PC-3 (cell line): ENCODE measurements around the gene ELMOD1. TPM values are rescaled to one million over a fixed set of nuclear protein-coding genes. Genes with fewer than 3 reads are reported as not detected.

Source experiments
- ATAC-seq: fragments of 200-7000 bp; cut with Tn5 transposase; 2 replicates; pipeline ENCODE4 v1.9.1; 2020; ENCODE audit warnings: mild to moderate bottlenecking, moderate library complexity
- BruUV-seq: library from RNA; stranded (reverse); fragments of 400-500 nt; replicated peaks from 2 replicates; lab custom pipeline; 2021; lab: Mats Ljungman, UMichigan
- CTCF ChIA-PET: fragments of 300-600 bp; sonication (Branson Sonifier 250); formaldehyde crosslinking; loops from one replicate; lab custom pipeline; 2022; ENCODE audit warnings: antibody characterized with exemption; lab: Charles Lee
- POLR2A ChIA-PET: fragments of 300-600 bp; sonication (Branson Sonifier 250); formaldehyde crosslinking; loops from one replicate; lab custom pipeline; 2022; ENCODE audit warnings: antibody characterized with exemption; ENCODE audit not compliant: unreplicated experiment; lab: Charles Lee
- DNase-seq: peaks from one replicate; pipeline ENCODE4 v3.0.0-alpha.2; 2015
- H2AFZ ChIP-seq: fragments of 300-600 bp; sonication (generic); 2 replicates; pipeline ENCODE4 v1.6.0; 2016; ENCODE audit warnings: antibody characterized with exemption, low read length
- H3F3A ChIP-seq: fragments of 300-600 bp; sonication (generic); one replicate; pipeline ENCODE4 v1.6.0; 2017; ENCODE audit warnings: antibody characterized with exemption, low read length, control low read depth, mild to moderate bottlenecking; ENCODE audit not compliant: unreplicated experiment
- H3K27ac ChIP-seq: fragments of 300-600 bp; sonication (generic); 2 replicates; pipeline ENCODE4 v1.5.1; 2016; ENCODE audit warnings: mild to moderate bottlenecking, low read length
- H3K27me3 ChIP-seq: fragments of 300-600 bp; sonication (generic); 2 replicates; pipeline ENCODE4 v1.6.1; 2016; ENCODE audit warnings: low read length, mixed read lengths
- H3K36me3 ChIP-seq: fragments of 300-600 bp; sonication (generic); 2 replicates; pipeline ENCODE4 v1.6.1; 2016; ENCODE audit warnings: low read depth, mixed run types, low read length, mixed read lengths
- H3K4me1 ChIP-seq: fragments of 300-600 bp; sonication (generic); 2 replicates; pipeline ENCODE4 v1.5.1; 2016; ENCODE audit warnings: low read length; ENCODE audit not compliant: insufficient read depth
- H3K4me2 ChIP-seq: fragments of 300-600 bp; sonication (generic); 2 replicates; pipeline ENCODE4 v1.6.0; 2016; ENCODE audit warnings: low read length
- H3K4me3 ChIP-seq: fragments of 300-600 bp; sonication (generic); 2 replicates; pipeline ENCODE4 v1.5.1; 2016; ENCODE audit warnings: mild to moderate bottlenecking, low read length, mixed read lengths
- H3K79me2 ChIP-seq: fragments of 300-600 bp; sonication (generic); 2 replicates; pipeline ENCODE4 v1.6.1; 2017; ENCODE audit warnings: low read length, mixed read lengths
- H3K9ac ChIP-seq: fragments of 300-600 bp; sonication (generic); 2 replicates; pipeline ENCODE4 v1.6.0; 2016; ENCODE audit warnings: mild to moderate bottlenecking, low read length
- H3K9me2 ChIP-seq: fragments of 300-600 bp; sonication (generic); replicated peaks from 2 replicates; pipeline ENCODE4 v1.6.1; 2016; ENCODE audit warnings: mixed run types, low read length, mixed read lengths
- H3K9me3 ChIP-seq: fragments of 300-600 bp; sonication (generic); 2 replicates; pipeline ENCODE4 v1.6.1; 2016; ENCODE audit warnings: low read length, mixed read lengths
- H4K20me1 ChIP-seq: fragments of 300-600 bp; sonication (generic); 2 replicates; pipeline ENCODE4 v1.6.1; 2016; ENCODE audit warnings: low read length, mixed read lengths
- CTCF ChIP-seq: fragments of 300-600 bp; sonication (generic); conservative IDR thresholded peaks from 2 replicates; pipeline ENCODE4 v1.5.1; 2017; ENCODE audit warnings: antibody characterized with exemption, low read depth, mild to moderate bottlenecking, low read length
- EZH2 ChIP-seq: fragments of 300-600 bp; sonication (generic); IDR thresholded peaks from one replicate; pipeline ENCODE4 v1.6.1; 2017; ENCODE audit warnings: antibody characterized with exemption, mild to moderate bottlenecking, low read length; ENCODE audit not compliant: unreplicated experiment
- EZH2phosphoT487 ChIP-seq: fragments of 300-600 bp; sonication (generic); IDR thresholded peaks from 2 replicates; pipeline ENCODE4 v1.6.1; 2018; ENCODE audit warnings: mild to moderate bottlenecking, antibody characterized with exemption, low read length, borderline replicate concordance
- intact Hi-C: fragments of 100-400 bp; cut with micrococcal nuclease; formaldehyde crosslinking; loops from 2 replicates; pipeline ENCODE4 v1.9.0; 2023
- total RNA-seq: library from RNA; depleted of rRNA; stranded (reverse); fragments of >200 nt; gene quantifications from 2 replicates; pipeline ENCODE4 v1.2.3, GENCODE V29; 2014

The ELMOD1 gene
- total RNA-seq, 1 experiment from 2014 or later = not detected

DNA sequence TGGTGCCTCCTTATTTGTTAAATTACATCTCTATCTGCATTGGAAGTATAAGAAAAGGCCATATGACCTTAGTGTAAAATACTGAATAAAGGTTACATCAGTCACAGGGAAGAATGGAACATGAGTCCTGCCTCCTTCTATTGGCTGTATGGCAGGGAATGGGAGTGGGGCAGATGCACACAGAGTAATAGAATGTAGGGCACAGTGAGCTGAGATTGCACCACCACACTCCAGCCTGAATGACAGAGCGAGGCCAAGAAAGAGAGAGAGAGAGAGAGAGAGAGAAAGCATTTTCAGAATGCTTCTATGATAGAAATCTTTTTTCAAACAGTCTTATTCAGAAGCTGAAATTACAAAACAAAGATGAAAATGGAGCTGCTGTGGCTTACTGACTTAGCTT lies 62.1 kb downstream of the ELMOD1 start:
- H3K9me2 ChIP-seq = no peaks in the 10 kb centered on the region
- DNase-seq = no peak
- H3K27me3 ChIP-seq = peaks cover 92% of the 10 kb centered on the region
- H4K20me1 ChIP-seq = no peaks in the 10 kb centered on the region
- no peaks in the 10 kb centered on the region for H3F3A ChIP-seq
- no peaks in the 10 kb centered on the region for H3K4me1 ChIP-seq
- H3K4me2 ChIP-seq = no peak overlapping the region
- H3K4me3 ChIP-seq = no peak overlapping the region
- no peak overlapping the region for H3K27ac ChIP-seq
- no peak overlapping the region for H3K9ac ChIP-seq
- BruUV-seq = no TSS peak
- intact Hi-C loops = loop anchor here (5.0 kb wide), 1 partner anchor 36 kb away; no protein-coding TSS in a partner anchor
- ChIA-PET CTCF (no interaction called here), POLR2A (no interaction called here)
- H2AFZ ChIP-seq = no peak overlapping the region
- H3K9me3 ChIP-seq = no peaks in the 10 kb centered on the region
- H3K36me3 ChIP-seq = no peaks in the 10 kb centered on the region
- ATAC-seq = no peak
- no peak for TF ChIP-seq EZH2
- TF ChIP-seq EZH2phosphoT487 = no peak
- TF ChIP-seq CTCF = no peak
- no peaks in the 10 kb centered on the region for H3K79me2 ChIP-seq

- Histone ChIP-seq H3K4me3 (no peak overlapping the region), H3K9me3 (no peaks in the 10 kb centered on the region), H3K36me3 (no peaks in the 10 kb centered on the region), H3K4me2 (no peak overlapping the region), H4K20me1 (no peaks in the 10 kb centered on the region), H2AFZ (no peak overlapping the region), H3K27me3 (peaks cover 90% of the 10 kb centered on the region), H3K9me2 (no peaks in the 10 kb centered on the region), H3F3A (no peaks in the 10 kb centered on the region), H3K79me2 (no peaks in the 10 kb centered on the region), H3K4me1 (no peaks in the 10 kb centered on the region), H3K27ac (no peak overlapping the region), H3K9ac (no peak overlapping the region)
- ATAC-seq (no peak), DNase-seq (no peak)
- ChIA-PET POLR2A (no interaction called here), CTCF (no interaction called here)
- intact Hi-C loops = no loop called here
- BruUV-seq = no TSS peak
- TF ChIP-seq CTCF = no peak
- no peak for TF ChIP-seq EZH2phosphoT487
- TF ChIP-seq EZH2 = no peak
Measured at GRCh38 chr11:107655602-107656001, 64.7 kb downstream of the ELMOD1 start.

GRCh38 chr11:107659310-107659709 lies 68.4 kb downstream of the ELMOD1 start:
- Histone ChIP-seq H3K36me3 (no peaks in the 10 kb centered on the region), H3K9me2 (no peaks in the 10 kb centered on the region), H3K27ac (no peak overlapping the region), H4K20me1 (no peaks in the 10 kb centered on the region), H3K9me3 (no peaks in the 10 kb centered on the region), H2AFZ (no peak overlapping the region), H3F3A (no peaks in the 10 kb centered on the region), H3K79me2 (no peaks in the 10 kb centered on the region), H3K4me1 (no peaks in the 10 kb centered on the region), H3K9ac (no peak overlapping the region), H3K27me3 (peaks cover 87% of the 10 kb centered on the region), H3K4me3 (no peak overlapping the region), H3K4me2 (no peak overlapping the region)
- ChIA-PET POLR2A (no interaction called here), CTCF (no interaction called here)
- no peak for DNase-seq
- TF ChIP-seq EZH2 = no peak
- no peak for ATAC-seq
- intact Hi-C loops = no loop called here
- no TSS peak for BruUV-seq
